Measurements from ENCODE around the gene LY6G6C.

LY6G6C gene

GRCh38 chr6:31740397-31741223 is 19.1 kb upstream of the LY6G6C start:
- peak in 1 of 2 donors; percentile 32 for DNase-seq

GRCh38 chr6:31739639-31740396 is 18.3 kb upstream of the LY6G6C start, which contains the start of gene MSH5:
Gene MSH5, plus strand, starts transcription at chr6:31740005. Its CDS starts 462 bp downstream, at chr6:31740467.
- DNase-seq, result peak; percentile 97 to 98

DNA sequence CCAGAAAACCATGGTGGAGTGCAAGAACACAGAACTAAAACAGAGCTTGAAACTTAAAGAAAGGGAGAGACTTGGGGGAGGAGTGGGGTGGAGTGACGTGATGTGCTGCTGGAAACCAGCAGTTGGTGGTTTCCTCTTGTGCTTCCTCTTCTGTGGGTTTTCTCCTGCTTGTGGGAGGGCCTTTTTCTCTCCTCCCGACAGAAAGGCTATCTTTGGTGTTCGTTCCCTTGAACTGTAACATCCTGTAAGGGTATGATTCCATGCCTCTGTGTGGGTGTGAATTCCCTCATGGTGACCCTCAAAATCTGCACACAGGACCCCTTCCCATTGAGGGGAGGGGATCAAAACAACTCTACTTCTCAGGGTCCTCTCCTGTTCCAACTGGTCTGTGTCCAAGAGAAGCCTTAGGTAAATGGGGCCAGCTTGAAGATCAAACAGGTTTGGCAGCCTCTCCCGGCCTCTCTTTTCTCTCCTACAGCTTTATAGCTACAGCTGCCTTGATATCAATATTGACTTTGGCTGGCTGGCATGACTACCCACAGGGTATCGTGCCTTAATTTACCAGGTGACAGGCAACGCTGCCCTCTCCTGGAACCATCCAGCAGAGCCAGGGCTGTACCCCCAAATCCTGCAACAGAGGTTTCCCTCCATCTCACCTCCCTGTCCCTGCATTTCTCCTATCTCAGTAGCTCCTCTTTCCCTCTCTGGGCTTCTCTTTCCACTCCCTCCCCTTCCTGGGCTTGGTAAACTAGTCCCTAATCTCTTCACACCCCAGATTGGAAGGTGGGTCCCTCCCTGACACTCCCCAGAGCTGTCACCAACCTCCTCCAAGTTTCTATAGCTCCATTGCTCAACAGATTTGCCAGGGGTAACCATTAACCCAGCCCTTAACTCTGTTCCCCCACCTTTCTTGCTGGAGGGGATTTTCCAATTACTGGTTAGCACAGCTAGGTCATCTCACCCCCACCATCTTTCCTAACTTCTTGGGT is 16.7 kb upstream of the LY6G6C start:
- DNase-seq, result peak; percentile 79 to 82

- DNase-seq, result peak; percentile 13 to 34
Measured at GRCh38 chr6:31737315-31737990, 15.9 kb upstream of the LY6G6C start.

GRCh38 chr6:31736768-31737314 is 15.3 kb upstream of the LY6G6C start:
- no peak for DNase-seq

DNA sequence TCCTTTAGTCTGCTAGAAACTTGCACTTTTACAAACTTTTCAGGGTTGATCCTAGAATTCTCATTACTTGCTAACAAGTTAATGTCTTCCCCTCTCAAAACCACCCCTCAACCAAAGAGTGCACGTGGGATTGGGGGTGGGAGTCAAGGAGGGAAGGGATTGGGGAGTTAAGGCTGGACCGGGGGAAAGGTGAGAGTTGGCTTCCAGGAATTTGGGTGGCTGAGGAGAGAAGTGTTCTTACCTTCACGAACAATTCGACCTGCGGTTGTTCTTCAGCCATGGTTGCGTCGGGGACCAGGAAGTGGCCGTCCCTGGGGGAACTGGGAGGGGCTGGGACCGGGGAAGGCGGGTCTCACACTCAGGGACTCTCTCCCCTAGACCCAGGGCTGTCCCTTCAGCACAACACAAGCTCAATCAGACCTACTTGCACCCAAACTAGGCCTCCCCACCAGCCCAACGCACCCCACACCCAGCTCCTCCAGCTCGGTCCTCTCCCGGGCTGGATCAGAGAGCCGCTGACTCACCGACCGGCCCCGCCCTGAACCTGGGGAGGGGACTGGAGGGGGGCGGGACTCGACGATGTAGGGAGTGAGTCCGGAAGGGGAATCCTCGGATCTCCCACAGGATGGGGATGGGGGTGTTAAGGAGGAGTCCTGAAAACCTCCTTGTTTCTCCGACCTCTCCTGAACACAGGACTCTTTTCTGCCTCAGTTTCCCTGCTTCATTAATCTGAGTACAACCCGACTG is 14.6 kb upstream of the LY6G6C start, which contains the start of gene CLIC1:
Gene CLIC1, minus strand, starts transcription at position 510 of the 747 bp plus-strand sequence. Its CDS starts 230 bp downstream, at position 280.
- peak; percentile 78 to 83 for DNase-seq

- peak; percentile 79 to 82 for DNase-seq
Measured at GRCh38 chr6:31734821-31735406, 13.4 kb upstream of the LY6G6C start.

DNA sequence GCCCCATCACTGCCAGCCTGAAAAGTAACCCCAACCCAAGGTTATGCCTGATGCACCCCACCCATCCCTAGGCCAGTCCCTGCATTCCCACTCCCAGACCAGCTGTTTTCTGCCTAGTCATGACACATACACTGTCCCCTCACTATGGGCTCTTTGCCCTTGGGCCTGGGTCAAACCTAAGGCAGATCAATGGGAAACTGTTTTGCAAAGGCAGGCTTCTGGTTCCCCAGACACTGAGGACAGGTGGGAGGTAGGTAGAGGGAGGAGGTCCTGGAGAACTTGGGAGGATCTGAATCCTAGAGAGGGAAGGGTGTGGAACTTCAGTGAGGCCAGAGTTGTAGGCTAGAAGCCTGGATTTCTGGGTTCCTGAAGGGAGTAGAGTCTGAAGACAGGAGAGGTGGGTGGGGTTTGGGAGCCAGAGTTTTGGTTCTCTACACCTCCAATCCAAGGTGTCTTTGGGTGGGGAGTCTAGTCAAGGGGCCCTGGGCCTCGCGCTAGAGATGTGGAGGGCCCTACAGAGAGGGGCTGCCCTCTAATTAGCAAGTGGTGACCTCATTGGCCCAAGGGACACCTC is 12.8 kb upstream of the LY6G6C start:
- DNase-seq, result no peak

GRCh38 chr6:31733734-31734133 is 12.2 kb upstream of the LY6G6C start:
- no peak for DNase-seq

- no peak for DNase-seq
Measured at GRCh38 chr6:31732029-31732428, 10.5 kb upstream of the LY6G6C start.

GRCh38 chr6:31730631-31731086 is 9.1 kb upstream of the LY6G6C start:
- no peak for DNase-seq

GRCh38 chr6:31729979-31730630 is 8.6 kb upstream of the LY6G6C start:
- DNase-seq, result peak; percentile 76 to 78

GRCh38 chr6:31729515-31729978 is 8.0 kb upstream of the LY6G6C start:
- peak; percentile 83 for DNase-seq

DNA sequence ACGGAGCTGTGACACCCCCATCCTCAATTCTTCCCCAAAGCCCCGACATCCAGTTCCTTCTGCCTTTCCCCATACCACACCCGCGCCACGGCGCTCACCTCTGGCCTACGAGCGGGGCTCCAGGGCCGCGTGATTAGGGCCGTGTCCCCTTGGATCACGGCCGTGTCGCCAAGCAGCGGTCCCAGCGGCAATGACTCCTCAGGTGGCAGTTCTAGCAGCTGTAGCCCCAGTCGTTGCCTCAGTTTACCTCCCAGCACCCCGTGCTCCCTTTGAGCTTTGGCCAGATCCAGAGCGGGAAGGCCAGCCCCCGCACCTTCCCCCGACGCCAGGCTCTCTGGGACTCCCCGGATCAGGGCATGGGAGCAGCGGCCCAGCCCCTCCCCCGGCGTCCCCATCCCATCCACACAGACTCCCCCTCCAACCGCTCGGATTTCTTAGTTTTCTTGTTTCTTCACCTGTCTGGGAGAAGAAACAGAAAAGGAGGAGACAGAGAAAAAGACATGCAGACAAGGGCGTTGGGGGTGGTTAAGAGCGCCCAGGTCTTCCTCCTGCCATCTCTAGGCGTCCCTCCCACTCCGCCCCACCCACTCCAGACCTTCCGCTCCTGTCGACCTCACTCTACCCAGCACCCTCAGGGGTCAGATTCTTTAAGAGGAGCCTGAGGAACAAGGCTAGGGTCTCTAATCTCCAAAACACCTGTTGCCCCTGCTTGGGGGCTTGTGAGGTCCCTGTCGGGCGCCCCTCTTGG is 7.4 kb upstream of the LY6G6C start, which contains the start of gene DDAH2:
Gene DDAH2, minus strand, starts transcription at position 533 of the 748 bp plus-strand sequence. Its CDS starts 138 bp downstream, at position 395.
- no peak for DNase-seq

DNA sequence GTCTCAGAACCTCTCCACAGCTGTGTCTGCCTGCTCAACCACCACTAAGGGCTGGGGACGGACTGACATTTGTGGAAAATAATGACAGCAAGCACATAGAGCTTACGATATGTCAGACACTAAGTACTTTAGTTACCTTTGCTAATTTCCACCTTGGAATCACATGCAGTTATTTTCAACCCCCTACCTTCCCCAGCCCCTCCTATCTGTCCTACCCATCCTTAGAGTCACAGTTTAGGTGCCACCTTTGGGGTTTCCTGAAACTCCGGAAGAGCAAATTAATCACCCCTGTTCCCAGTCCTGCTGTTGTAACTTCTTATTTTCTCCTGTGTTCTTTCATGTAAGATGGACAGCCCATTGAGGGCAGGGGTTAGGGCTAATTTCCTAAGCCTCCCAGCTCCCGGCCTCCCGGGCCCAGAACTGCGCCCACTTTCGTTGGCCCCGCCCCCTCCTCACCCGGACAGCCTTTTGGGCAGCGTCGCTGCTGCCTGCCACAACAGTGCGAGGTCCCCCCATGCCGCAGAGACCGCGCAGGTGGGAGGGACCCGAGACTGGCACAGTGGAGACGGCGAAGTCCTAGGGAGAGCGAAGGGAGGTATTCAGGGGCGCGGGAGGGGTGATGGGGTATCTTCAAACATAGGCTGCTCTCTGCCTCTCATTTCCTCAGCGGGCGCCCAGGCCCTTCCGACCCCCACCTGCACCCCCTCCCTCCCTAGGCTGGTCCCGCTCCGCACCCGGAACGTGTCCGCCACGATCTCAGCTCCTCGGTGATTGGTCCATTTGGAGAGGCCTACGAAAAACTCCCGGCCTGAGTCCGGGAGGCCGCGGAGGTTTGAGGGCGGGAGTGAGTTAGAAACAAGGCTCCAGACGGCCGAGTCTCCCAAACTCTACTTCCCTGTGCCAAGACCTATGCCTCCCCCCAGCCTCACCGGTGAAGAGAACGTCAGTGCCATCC is 6.4 kb upstream of the LY6G6C start:
- peak in 1 of 2 donors; percentile 28 for DNase-seq

GRCh38 chr6:31727034-31727716 is 5.6 kb upstream of the LY6G6C start:
- peak in 1 of 2 donors; percentile 77 for DNase-seq
